OCI-LY7 (cell line): ENCODE results near the gene NKAIN2.

Experiments used
- EZH2phosphoT487 ChIP-seq: fragments of 200-600 bp; sonication (generic); IDR thresholded peaks from 2 replicates; pipeline ENCODE4 v1.6.1; 2018; ENCODE audit warnings: low read depth, borderline replicate concordance, mild to moderate bottlenecking, mixed run types, antibody characterized with exemption, low read length, moderate library complexity, mixed read lengths
- TF ChIP-seq, protein P1 (sequence below): fragments of 200-600 bp; sonication (generic); conservative IDR thresholded peaks from 2 replicates; pipeline ENCODE4 v1.5.1; 2014; ENCODE audit warnings: mild to moderate bottlenecking, antibody characterized with exemption, low read length, moderate library complexity, mixed read lengths

- TF ChIP-seq, protein P1, sequence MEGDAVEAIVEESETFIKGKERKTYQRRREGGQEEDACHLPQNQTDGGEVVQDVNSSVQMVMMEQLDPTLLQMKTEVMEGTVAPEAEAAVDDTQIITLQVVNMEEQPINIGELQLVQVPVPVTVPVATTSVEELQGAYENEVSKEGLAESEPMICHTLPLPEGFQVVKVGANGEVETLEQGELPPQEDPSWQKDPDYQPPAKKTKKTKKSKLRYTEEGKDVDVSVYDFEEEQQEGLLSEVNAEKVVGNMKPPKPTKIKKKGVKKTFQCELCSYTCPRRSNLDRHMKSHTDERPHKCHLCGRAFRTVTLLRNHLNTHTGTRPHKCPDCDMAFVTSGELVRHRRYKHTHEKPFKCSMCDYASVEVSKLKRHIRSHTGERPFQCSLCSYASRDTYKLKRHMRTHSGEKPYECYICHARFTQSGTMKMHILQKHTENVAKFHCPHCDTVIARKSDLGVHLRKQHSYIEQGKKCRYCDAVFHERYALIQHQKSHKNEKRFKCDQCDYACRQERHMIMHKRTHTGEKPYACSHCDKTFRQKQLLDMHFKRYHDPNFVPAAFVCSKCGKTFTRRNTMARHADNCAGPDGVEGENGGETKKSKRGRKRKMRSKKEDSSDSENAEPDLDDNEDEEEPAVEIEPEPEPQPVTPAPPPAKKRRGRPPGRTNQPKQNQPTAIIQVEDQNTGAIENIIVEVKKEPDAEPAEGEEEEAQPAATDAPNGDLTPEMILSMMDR: no peak
- TF ChIP-seq EZH2phosphoT487: no peak
Measured at GRCh38 chr6:124073820-124074587, 270.3 kb downstream of the NKAIN2 start.
